GM18499 (cell line): ENCODE results near the gene KCTD18.

ENCODE experiments used
- ATAC-seq: cut with Tn5 transposase; IDR thresholded peaks from one replicate; pipeline ENCODE4 v1.9.1; 2021; ENCODE audit warnings: moderate number of reproducible peaks; ENCODE audit not compliant: insufficient read depth, unreplicated experiment

Gene KCTD18

DNA sequence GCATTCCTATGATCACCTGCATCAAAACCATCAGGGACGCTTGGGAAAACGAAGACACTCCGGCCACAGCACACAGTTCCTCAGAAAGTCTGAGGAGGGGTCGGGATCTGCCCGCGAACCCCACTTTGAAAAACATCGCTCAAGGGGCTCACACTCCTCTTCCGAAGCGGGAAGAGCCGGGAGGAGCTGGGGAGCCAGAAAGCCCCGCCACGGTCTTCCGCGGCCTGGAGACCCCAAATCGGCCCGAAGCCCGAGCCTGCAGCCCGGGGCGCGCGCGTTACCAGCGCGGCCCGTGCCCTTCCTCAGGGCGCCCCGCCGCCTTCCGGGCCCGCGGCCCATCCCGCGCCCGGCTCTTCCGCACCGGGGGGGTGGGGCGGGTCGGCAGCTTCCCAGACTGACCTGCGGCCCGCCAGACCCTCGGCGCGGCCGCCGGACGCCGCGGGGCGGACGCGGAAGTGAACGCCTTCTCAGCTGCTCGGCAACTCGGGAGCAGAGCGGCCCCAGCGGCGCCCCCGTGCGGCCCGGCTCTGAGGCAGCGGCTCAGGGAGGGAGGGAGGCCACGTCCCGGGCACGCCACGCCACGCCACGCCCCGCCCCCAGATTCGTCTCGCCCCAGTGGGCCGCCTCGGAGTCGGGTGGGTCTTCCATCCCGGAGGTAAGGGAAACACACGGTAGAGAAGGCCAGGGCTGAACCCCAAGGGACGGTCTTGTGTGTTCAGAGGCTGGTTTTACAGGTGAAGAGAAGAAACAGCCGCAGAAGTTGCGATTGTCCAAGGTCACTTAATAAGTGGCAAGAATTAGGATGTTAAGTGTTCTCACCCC, at the start of gene KCTD18:
KCTD18 (minus strand) TSS at position 457 of the 822 bp plus-strand sequence. CDS start 3,052 bp downstream, outside the sequence.
- peak; percentile 84 for ATAC-seq

DNA sequence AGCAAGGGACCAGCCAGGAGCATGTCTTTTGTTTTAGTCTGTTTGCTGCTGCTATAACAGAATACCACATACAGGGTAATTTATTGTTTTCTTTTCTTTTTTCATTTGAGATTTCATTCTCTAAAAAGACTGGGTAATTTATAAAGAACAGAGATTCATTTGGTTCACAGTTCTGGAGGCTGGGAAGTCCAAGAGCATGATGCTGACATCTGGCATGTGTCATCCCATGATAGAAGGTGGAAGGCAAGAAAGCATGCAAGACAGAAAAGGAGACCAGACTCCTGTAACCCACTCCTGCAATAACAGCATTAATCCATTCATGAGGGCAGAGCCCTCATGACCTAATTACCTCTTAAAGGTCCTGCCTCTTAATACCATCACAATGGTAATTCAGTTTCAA, 30.9 kb upstream of the KCTD18 start:
- ATAC-seq = no peak

DNA sequence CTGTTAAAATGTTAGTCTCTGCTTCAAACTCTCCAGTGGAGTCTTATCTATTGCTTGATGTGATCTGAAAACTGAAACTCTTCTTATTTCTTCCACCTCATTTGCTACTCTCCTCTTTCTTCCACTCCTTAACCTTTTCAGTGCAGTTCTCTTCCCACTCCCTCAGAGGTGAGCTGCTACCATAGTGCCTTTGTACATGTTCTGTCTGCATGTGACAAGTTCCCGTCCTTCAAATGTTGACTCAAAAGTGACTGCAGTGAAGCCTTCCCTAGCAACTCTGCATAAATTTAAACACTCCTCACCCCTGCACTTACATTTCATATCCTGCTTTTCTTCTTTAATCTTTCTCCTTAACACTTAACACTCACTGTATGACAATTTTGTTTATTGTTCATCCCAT, 28.3 kb upstream of the KCTD18 start:
- no peak for ATAC-seq

DNA sequence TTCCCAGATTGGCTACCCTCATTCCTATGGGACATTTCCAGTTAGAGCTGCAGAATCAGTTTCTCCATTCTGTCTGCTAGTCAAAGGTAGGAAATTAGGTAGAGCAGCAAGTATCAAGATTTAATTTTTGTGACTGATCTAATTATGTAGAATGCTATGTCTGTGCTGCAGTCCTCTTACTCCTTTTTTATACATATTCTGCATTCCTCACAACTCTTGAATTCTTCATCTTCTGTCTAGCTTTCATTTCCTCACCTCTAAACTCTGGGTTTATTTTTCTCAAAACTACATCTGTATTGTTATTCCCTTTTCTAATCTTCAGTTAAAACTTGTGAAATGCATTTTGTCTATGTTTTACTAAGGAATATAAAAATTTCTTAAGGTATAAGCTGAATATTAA, 24.7 kb upstream of the KCTD18 start:
- ATAC-seq = no peak

DNA sequence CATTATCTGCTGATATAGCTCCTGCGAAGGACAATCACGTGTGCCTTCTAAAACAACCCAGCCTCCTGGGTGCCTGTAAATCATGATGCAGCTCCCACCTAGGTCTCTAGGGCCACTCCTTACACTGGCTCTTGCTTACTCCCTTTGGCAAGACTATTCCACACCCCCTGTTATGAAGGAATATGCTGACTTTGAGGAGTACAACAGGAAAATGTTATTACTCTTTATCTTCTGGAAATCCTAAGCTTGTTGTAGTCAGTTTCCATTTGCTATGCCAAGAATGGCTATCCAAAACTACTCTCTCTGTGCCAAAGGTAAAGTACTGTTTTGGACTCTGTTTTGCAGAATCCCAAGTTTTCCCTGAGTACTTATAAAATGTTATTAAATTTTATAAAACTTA, 23.9 kb upstream of the KCTD18 start:
- no peak for ATAC-seq

DNA sequence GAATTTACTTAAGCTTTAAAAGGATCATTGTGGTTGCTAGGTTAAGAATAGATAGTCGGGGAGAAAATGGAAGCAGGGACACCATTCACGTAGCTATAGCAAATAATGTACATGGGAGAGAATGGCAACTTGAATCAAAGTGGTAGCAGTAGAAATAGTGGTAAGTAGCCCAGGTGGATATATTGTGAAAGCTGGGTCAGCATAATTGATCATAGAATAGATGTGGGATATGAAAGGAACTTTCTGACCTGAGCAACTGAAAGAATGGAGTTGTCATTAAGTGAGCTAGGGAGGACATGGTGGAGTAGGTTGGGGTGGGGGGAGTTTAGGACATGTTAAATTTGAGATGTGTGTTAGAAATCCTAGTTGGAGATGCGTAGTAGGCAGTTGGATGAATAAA, 18.4 kb upstream of the KCTD18 start:
- ATAC-seq = no peak

DNA sequence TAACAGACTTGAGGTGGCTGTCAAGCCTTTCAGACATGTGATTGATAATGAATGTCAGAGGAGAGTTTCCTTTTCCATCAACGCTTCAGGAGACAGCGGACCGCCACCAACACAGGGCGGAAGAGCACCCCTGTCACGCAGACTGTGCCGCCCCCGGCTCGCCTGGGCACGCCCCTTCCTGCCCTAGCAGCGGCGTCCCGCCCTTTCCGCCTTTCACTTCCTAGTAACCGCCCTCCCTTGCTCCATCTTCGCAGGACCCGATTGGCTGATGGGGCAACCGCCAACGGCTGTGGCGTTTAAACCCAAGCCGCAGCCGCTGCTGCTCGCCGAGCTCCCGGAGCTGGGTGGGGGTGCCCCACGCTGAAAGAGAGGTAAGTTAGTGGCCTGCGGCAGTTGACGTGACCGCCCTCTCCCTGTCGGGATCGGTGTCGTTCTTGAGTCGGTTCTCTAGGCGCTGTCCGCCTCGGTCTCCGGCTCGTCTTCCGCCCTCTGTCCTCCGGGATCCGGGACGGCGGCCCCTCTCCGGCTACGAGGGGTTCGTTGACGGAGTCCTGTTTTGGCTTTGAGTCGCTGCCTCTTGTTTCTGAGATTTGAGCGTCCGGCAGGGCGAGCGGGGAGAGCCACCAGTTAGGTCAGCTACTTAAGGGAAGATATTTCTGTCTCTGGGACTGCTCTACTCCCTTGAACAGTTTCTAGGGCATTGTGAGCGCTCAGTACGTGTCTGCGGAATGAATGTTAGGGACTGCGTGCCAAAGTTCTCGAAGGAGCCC, 16.2 kb upstream of the KCTD18 start, which contains the start of gene SGO2:
SGO2 (plus strand) TSS at position 326 of the 770 bp plus-strand sequence. CDS start 6,769 bp downstream, outside the sequence.
- ATAC-seq = peak; percentile 98

DNA sequence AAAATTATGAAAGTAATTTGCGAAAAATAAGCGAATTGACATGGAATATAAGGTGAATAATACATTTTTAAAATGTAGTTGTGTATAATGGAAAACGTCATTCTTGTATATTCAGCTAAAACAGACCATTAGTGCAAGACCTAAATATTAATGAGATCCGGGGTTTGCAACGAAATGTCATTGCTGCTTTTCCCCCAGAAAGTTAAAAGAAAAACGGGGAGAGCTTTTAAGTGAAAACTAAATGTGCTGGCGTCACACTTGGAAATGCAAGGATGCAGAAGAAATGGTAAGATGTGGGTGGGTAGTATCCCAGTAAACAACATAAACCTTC, 15.6 kb upstream of the KCTD18 start:
- no peak for ATAC-seq

DNA sequence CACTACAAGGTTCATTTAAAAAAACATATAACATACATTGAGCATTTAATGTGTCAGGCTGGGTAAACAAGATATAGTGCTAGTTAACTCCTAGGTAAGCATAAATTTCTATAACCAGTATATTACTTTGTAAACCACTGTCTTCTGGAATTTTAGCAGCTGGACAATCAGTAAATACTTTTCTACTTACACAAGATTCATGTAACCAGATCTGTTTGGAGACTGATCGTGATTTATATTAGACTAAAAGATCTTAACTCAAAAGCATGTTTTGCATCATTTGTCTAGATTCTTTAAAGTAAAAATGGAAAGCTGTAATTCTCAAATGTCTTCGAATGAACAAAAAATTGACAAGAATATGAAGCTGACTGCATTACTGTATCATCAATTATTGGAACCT, 15.2 kb upstream of the KCTD18 start:
- no peak for ATAC-seq

DNA sequence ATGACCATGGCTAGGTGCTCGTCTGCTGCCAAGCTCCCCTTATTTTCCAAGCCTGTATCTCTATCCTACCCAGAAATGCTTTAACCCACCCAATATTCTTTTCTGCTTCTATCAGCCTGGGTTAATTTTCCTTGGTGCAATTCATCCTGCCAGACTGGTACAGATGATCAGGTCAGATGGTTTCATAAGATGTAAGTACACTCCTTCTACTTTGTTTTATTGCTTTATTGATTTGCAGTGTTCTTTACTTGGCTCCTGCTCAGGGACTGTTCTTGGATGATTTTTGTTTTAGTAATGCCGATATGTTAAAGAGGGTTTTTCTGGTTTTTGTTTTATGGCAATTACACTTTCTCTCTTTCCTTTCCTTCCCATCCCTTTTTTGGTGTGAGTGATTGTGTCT, 13.7 kb upstream of the KCTD18 start:
- ATAC-seq = no peak

DNA sequence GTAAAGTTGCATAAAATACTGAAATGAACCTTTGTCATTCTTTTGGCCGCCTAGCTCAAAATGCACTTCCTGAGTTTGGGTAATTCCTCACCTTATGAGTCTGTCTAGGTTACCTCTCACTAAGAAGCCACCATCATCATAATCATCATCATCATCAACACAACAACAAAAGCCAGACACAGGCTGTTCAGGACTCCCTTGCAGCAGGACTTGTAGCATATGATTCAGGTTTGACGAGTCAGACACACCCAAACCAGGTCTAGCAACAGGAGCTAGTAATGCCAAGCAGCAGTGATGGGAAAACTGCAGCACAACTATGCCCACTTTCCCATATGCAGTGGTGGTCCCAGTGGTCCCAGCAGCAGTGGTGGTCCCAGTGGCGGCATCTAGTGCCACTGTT, 13.3 kb upstream of the KCTD18 start:
- no peak for ATAC-seq

DNA sequence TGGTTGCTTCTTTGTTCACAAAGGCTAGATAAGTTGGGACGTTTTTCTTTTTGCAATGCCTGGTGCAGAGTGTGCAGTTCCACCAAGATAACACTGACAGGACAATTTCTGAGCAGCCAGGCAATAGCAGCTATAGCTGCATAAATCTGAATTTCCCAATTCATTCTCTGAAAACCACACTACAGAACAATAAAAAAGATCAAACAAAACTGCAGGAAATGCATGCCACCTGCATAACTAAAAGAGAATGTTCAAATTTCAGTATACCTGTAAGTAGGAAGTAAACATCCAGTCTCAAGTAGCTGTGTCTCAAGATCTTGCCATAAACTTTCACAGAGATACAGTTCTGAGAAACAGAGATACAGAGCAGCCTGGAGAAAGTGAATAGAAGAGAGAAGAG, 5.3 kb upstream of the KCTD18 start:
- no peak for ATAC-seq

DNA sequence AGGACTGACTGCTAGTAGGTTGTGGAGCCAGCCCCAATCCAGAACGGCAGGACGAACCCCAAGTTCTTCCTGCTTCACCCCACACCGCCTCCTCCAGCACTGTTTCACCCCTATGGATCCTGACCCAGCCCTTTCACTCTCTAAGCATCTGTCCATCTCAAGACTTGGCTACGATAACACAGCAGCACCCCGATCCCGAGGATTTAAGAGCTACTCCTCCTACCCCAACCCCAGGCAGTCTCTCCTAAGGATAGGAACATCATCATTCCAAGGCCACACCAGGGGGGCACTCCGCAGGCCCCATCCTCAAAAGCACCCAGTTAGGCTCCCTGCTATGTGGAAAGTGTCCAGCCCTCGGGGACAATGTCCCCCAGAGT, 645 bp downstream of the KCTD18 start:
- no peak for ATAC-seq

DNA sequence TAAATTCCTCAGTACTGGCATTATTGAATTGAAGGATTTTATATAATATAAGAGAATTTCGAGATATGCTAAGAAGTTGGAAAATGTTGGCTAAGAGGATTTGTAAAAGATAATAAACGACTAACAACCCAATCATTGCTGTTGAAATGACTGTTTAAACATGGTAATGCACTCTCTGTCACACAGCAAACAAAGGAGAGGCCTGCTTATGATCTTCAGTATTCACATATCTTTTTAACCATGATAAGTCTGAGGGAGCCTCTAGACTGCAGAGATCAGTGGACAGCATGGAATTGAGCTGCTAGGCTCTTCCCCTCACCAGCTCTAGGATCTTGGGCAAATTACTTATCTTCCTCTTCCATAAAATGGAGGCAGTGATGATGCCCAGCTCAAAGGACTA, 2.7 kb downstream of the KCTD18 start:
- ATAC-seq = no peak

DNA sequence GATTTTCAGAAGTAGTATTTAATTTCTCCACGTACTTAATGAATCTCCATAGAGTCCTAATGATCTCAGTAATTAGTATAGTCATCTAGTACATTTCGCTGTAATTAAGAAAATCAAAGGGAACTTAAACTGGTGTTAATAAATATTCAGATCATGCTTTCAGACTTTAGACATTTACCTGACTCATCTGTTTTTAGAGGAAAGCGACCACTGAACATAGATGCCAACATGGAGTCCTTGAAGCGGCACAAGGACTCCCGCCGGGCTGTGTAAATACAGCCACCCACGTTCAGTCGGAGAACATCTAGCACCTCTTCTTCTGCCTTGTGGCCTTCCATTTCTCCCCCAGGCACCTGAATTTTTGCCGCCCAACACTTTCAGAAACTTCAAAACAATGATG, 3.2 kb downstream of the KCTD18 start:
- ATAC-seq = no peak

DNA sequence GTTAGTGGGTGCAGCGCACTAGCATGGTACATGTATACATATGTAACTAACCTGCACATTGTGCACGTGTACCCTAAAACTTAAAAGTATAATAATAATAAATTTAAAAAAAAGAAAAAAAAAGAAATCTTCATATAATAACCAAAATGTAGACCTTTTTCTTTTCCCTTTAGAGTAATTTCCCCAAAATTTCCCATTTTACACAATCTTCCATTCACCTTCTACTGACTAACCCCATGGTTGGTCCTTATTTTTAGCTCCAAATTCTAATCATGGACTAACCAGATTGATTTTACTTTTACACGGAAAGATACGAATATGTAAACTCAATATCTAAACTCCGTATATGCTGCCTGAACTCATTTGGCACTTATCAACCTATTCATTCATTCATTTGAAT, 7.7 kb downstream of the KCTD18 start:
- no peak for ATAC-seq

DNA sequence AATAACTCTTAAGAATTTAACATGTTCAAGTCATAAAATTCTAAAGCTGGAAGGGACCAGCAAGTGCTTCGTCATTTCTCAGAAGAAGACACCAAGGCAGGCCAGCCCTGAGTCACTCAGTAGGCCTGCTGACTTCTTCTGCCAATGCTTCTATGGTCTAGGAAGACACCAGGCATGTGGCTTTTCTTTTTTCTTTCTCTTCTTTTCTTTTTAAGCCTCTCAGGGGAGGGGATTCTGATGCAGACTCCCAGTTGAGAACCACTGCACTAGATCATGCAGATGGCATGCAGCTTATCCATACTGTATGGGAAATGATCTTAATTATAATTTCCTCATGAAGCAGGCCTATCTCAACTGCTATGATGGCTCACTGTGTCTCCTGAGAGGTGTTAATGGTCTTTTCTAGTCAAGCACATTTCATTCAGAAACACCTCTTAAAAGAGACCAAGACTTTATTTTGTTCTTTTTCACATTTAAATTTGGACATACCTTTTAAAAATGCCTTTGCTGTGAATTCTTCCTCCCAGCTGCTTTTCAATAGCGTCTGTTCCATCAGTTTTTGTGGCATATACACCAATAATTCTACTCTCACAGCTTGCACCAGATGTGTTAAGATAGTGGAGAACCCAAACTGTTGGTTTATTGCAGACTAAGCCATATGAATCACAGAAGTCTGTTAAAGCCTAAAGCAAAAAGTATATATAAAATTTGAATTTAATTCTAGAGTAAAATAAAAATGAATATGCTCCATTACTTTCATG, 11.3 kb downstream of the KCTD18 start:
- no peak for ATAC-seq

DNA sequence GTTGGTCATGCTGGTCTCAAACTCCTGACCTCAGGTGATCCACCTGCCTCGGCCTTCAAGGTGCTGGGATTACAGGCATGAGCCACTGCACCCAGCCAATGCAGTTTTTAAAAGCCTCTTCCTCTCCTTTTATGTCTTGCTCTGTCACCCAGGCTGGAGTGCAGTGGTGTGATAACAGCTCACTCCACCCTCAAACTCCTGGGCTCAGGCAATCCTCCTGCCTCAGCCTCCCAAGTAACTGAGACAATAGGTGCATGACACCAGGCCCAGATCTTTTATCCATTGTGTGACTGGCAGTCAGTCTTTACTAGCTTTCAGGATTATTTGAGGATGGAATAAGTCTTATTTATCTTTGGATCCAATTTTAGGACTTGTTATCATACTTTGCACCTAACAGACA, 13.2 kb downstream of the KCTD18 start:
- no peak for ATAC-seq

DNA sequence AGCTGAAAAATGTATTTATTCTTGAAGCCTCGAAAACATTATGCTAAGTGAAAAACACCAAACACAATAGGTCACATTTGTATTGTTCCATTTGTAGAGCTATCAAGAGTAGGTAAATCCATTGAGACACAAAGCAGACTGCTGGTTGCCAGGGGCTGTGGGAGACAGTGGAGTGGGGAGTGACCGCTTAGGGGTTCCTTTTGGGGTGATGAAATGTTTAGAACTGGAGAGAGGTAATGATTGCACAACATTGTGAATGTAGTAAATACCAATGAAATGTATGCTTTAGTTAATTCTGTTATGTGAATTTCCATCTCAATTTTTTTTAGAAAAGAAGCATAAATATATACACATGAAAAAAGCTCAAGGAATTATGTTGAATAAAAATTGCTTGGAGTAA, 15.8 kb downstream of the KCTD18 start:
- no peak for ATAC-seq

DNA sequence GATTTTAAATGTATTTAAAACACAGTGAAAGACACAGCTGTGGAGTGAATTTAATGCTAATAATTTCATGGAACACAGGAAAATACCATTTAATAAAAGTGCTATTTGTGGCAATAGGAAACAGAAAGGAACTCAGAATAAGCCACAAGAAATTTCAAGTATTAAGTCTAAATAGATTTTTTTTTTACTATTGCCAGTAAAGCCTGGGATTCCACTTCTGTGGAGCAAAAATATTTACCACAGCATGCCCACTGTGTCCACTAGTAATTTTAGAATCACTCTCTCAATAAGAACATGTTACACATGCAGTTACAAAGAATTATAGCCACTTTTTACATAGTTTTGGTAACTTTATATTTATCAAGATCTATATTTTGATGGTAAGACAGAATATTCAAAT, 17.2 kb downstream of the KCTD18 start:
- ATAC-seq = no peak

DNA sequence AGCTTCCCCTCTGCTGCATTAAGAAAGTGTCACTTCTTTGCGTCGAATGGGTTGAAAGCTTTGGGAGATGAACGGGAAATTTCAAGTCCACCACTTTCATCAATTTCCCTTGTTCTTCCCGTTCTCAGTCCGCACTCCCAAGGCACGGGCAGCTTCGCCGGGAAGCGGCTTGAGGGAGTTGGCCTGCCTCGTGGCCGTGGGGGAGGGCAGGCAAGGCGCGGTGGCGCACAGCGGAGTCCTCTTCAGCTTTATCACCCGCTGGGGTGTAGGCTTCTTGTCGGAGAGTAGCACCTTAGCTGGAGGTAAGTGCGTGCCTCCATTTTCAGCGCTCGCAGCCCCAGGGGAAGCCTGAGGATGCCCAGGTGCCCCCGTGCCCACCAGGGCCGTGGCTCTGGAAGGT, 19.9 kb downstream of the KCTD18 start:
- ATAC-seq = no peak
